Aorta (tissue), 5 donors: ENCODE measurements around the gene MAPKBP1. TPM values are rescaled to one million over a fixed set of nuclear protein-coding genes. Genes with fewer than 3 reads are reported as not detected.
"Not testable (repeated sequence)": the region's sequence is repeated elsewhere in the genome, so short reads cannot be mapped to it uniquely, and the experiment has no call there.

ENCODE experiments used
- ATAC-seq: fragments of 200-7000 bp; cut with Tn5 transposase; one replicate; pipeline ENCODE4 v1.9.1; 2022; ENCODE audit warnings: moderate library complexity; ENCODE audit not compliant: low FRiP score
- DNase-seq, 2 donors: peaks; one replicate each; pipeline ENCODE4 v3.0.0-alpha.2; 2020
- H3K27ac ChIP-seq, 2 donors: one replicate each; pipeline ENCODE4 v1.5.1; 2013; ENCODE audit warnings: low read length in 2 of 2, mild to moderate bottlenecking in 2 of 2, moderate library complexity in 2 of 2, control low read depth in 1 of 2, inconsistent platforms in 1 of 2, low read depth in 1 of 2
- H3K27me3 ChIP-seq, 2 donors: one replicate each; pipeline ENCODE4 v1.6.1; 2013; ENCODE audit warnings: control low read depth in 1 of 2, low read length in 1 of 2, mild to moderate bottlenecking in 1 of 2, moderate library complexity in 1 of 2; ENCODE audit not compliant: insufficient read depth in 2 of 2, control insufficient read depth in 1 of 2
- H3K36me3 ChIP-seq, 2 donors: one replicate each; pipeline ENCODE4 v1.6.1; 2013; ENCODE audit warnings: control low read depth in 1 of 2, low read length in 1 of 2, mild to moderate bottlenecking in 1 of 2; ENCODE audit not compliant: insufficient read depth in 2 of 2, control insufficient read depth in 1 of 2
- H3K4me1 ChIP-seq, 2 donors: one replicate each; pipeline ENCODE4 v1.6.1; 2013; ENCODE audit warnings: low read length in 2 of 2, control low read depth in 1 of 2, mild to moderate bottlenecking in 1 of 2, moderate library complexity in 1 of 2; ENCODE audit not compliant: insufficient read depth in 2 of 2, control insufficient read depth in 1 of 2
- H3K4me3 ChIP-seq, 2 donors: one replicate each; pipeline ENCODE4 v1.5.1; 2013; ENCODE audit warnings: low read length in 2 of 2, control low read depth in 1 of 2, mild to moderate bottlenecking in 1 of 2
- H3K9me3 ChIP-seq: one replicate; pipeline ENCODE4 v1.6.1; 2013; ENCODE audit warnings: mild to moderate bottlenecking, low read length; ENCODE audit not compliant: control insufficient read depth
- WGBS, 2 donors: extraction: QIAGEN DNeasy Blood & Tissue Kit; methylation state at CpG; one replicate each; pipeline ENCODE4 v1.1.7; 2013; 5-methylcytosine and 5-hydroxymethylcytosine counted together
- intact Hi-C, 2 donors: fragments of 100-400 bp; cut with DNase I; formaldehyde crosslinking; loops; one replicate each; pipeline versions ENCODE4 v1.14.2 to v1.15.0; 2022
- long read RNA-seq, 2 donors: library from polyadenylated mRNA; unstranded; transcript quantifications; one replicate each; pipeline ENCODE4 v2.0.0, GENCODE V29; 2020 to 2021
- polyA plus RNA-seq, 2 donors: library from polyadenylated mRNA; stranded (reverse); fragments of 200-250 nt; gene quantifications; one replicate each; pipeline ENCODE4 v1.2.3, GENCODE V29; 2013
- total RNA-seq, 2 donors: library from RNA; stranded (reverse); fragmentation: NEBNext Ultra II Directional; extraction: Animal tissue kit (Norgen Biotek cat#: 25700); gene quantifications; one replicate each; pipeline ENCODE4 v1.2.1, GENCODE V29; 2021
- donor health status: healthy with polysubstance abuse.
- donor health status: Bipolar disorder and iron deficiency.
- donor health status: DM: no; HTN: no; CAD: no.
- donor health status: DM: no; HTN: no; CAD: no.
- donor health status: DM: yes; HTN: yes; CAD: no.

The MAPKBP1 gene, protein sequence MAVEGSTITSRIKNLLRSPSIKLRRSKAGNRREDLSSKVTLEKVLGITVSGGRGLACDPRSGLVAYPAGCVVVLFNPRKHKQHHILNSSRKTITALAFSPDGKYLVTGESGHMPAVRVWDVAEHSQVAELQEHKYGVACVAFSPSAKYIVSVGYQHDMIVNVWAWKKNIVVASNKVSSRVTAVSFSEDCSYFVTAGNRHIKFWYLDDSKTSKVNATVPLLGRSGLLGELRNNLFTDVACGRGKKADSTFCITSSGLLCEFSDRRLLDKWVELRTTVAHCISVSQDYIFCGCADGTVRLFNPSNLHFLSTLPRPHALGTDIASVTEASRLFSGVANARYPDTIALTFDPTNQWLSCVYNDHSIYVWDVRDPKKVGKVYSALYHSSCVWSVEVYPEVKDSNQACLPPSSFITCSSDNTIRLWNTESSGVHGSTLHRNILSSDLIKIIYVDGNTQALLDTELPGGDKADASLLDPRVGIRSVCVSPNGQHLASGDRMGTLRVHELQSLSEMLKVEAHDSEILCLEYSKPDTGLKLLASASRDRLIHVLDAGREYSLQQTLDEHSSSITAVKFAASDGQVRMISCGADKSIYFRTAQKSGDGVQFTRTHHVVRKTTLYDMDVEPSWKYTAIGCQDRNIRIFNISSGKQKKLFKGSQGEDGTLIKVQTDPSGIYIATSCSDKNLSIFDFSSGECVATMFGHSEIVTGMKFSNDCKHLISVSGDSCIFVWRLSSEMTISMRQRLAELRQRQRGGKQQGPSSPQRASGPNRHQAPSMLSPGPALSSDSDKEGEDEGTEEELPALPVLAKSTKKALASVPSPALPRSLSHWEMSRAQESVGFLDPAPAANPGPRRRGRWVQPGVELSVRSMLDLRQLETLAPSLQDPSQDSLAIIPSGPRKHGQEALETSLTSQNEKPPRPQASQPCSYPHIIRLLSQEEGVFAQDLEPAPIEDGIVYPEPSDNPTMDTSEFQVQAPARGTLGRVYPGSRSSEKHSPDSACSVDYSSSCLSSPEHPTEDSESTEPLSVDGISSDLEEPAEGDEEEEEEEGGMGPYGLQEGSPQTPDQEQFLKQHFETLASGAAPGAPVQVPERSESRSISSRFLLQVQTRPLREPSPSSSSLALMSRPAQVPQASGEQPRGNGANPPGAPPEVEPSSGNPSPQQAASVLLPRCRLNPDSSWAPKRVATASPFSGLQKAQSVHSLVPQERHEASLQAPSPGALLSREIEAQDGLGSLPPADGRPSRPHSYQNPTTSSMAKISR (N-terminal part only)
- total RNA-seq = 10 to 100 TPM; 38.2 to 44.1 TPM
- 10 to 100 TPM; 13.6 to 17.0 TPM for polyA plus RNA-seq
- long read RNA-seq, donor 1, partial matches to known transcripts = 13 of 50 reads
- long read RNA-seq, donor 1, other reads (novel, unspliced or antisense) = 37 of 50 reads
- long read RNA-seq, donor 2, partial matches to known transcripts = 0 of 4 reads
- long read RNA-seq, donor 2, other reads (novel, unspliced or antisense) = 4 of 4 reads

- WGBS, 2 donors = 0 to 1% methylated on average over 59 to 62 of the region's 62 CpGs
- Histone ChIP-seq H3K9me3 (no peaks in the 10 kb centered on the region), H3K4me1 (peaks cover 4 to 6% of the 10 kb centered on the region in 2 donors), H3K27ac (peak within 1 kb of the TSS; percentile 72 to 84), H3K27me3 (no peaks in the 10 kb centered on the region), H3K4me3 (peak within 1 kb of the TSS; percentile 19 to 66), H3K36me3 (no peaks in the 10 kb centered on the region)
- intact Hi-C loops = loop anchor here in 1 of 2 donors (5.0 kb wide), 1 partner anchor 128 kb away; no protein-coding TSS in a partner anchor
- ATAC-seq = peak; percentile 99
- DNase-seq = peak; percentile 99
Observed at GRCh38 chr15:41774062-41774881, at the start of gene MAPKBP1. MAPKBP1 (plus strand) TSS chr15:41774484; CDS start chr15:41775276, 792 bp downstream.

- Histone ChIP-seq H3K9me3 (no peaks in the 10 kb centered on the region), H3K27ac (no peak overlapping the region), H3K27me3 (no peaks in the 10 kb centered on the region), H3K4me3 (no peak overlapping the region), H3K4me1 (no peaks in the 10 kb centered on the region), H3K36me3 (no peaks in the 10 kb centered on the region)
- 95 to 99% methylated on average over 3 of the region's 3 CpGs for WGBS, 2 donors
- no peak for ATAC-seq
- no peak for DNase-seq
- intact Hi-C loops = no loop called here
Observed at GRCh38 chr15:41727143-41727542, 47.1 kb upstream of the MAPKBP1 start.

DNA sequence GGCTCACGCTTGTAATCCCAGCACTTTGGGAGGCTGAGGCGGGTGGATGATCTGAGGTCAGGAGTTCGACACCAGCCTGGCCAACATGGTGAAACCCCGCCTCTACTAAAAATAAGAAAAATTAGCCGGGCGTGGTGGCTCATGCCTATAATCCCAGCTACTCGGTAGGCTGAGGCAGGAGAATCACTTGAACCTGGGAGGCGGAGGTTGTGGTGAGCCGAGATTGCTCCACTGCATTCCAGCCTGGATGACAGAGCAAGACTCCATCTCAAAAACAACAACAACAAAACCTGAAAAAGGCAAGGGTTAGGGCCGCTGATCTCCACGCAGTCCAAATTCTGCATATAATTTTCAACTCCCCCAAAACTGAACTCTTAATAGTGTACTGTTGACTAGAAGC, 46.2 kb upstream of the MAPKBP1 start:
- H3K4me3 ChIP-seq, H3K27me3 ChIP-seq, H3K4me1 ChIP-seq, H3K27ac ChIP-seq, ATAC-seq, DNase-seq, H3K9me3 ChIP-seq, H3K36me3 ChIP-seq, intact Hi-C loops: not testable (repeated sequence)
- WGBS, 2 donors = 92 to 95% methylated on average over 11 of the region's 11 CpGs

- Histone ChIP-seq H3K4me3 (no peak overlapping the region), H3K27me3 (no peaks in the 10 kb centered on the region), H3K36me3 (peaks cover 0 to 2% of the 10 kb centered on the region in 2 donors), H3K4me1 (no peaks in the 10 kb centered on the region), H3K27ac (no peak overlapping the region), H3K9me3 (no peaks in the 10 kb centered on the region)
- ATAC-seq = no peak
- 84% methylated on average over 4 of the region's 4 CpGs for WGBS, 2 donors
- intact Hi-C loops = no loop called here
- DNase-seq = no peak
Observed at GRCh38 chr15:41730543-41730942, 43.7 kb upstream of the MAPKBP1 start.

- intact Hi-C loops = no loop called here
- H3K4me1 ChIP-seq = no peaks in the 10 kb centered on the region
- ATAC-seq (no peak), DNase-seq (no peak)
- H3K27me3 ChIP-seq = no peaks in the 10 kb centered on the region
- H3K4me3 ChIP-seq = no peak overlapping the region
- H3K27ac ChIP-seq = no peak overlapping the region
- WGBS, 2 donors = 96 to 98% methylated on average over 1 of the region's 1 CpG
- no peaks in the 10 kb centered on the region for H3K9me3 ChIP-seq
- H3K36me3 ChIP-seq = peaks cover 2 to 5% of the 10 kb centered on the region in 2 donors
Observed at GRCh38 chr15:41732483-41732882, 41.8 kb upstream of the MAPKBP1 start.

DNA sequence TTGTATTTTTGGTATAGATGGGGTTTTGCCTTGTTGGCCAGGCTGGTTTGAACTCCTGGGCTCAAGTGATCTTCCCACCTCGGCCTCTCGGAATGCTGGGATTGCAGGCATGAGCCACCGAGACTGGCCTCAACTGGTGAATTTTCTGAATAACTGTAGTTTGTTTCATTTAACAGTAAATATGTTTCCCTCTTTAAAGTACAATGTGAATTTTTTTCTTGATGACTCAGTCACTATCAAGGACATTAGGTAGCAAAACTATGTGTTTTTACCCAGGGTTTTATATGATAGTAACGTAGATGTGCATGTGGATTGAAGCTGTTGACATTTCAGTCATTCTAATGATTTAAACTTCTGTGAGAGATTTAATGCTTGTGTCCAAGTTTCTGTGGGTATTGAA, 40.2 kb upstream of the MAPKBP1 start:
- Histone ChIP-seq H3K9me3 (no peaks in the 10 kb centered on the region), H3K27me3 (no peaks in the 10 kb centered on the region), H3K27ac (no peak overlapping the region), H3K36me3 (peaks cover 5% of the 10 kb centered on the region in 2 donors), H3K4me3 (no peak overlapping the region), H3K4me1 (no peaks in the 10 kb centered on the region)
- DNase-seq (no peak), ATAC-seq (no peak)
- 87 to 95% methylated on average over 4 of the region's 4 CpGs for WGBS, 2 donors
- intact Hi-C loops = no loop called here

- no peak overlapping the region for H3K4me3 ChIP-seq
Observed at GRCh38 chr15:41735046-41735445, 39.2 kb upstream of the MAPKBP1 start.

More at GRCh38 chr15:41735046-41735445, 39.2 kb upstream of the MAPKBP1 start:
- no peak for DNase-seq
- H3K36me3 ChIP-seq = peaks cover 5 to 6% of the 10 kb centered on the region in 2 donors
- H3K27ac ChIP-seq = no peak overlapping the region
- H3K9me3 ChIP-seq = no peaks in the 10 kb centered on the region
- WGBS, 2 donors = 92 to 94% methylated on average over 4 of the region's 4 CpGs
- H3K4me1 ChIP-seq = no peaks in the 10 kb centered on the region
- no peak for ATAC-seq
- H3K27me3 ChIP-seq = no peaks in the 10 kb centered on the region
- intact Hi-C loops = no loop called here
